C4-2B (cell line): ENCODE data around the gene IMPACT.

ENCODE experiments used
- H3K27ac ChIP-seq: fragments of 450-650 bp; 2 replicates; pipeline ENCODE4 v1.5.1; 2017
- ZFX ChIP-seq: fragments of 450-650 bp; IDR thresholded peaks from 2 replicates; pipeline ENCODE4 v1.6.1; 2017
- TF ChIP-seq, protein P1 (sequence below): fragments of 450-650 bp; conservative IDR thresholded peaks from 2 replicates; pipeline ENCODE4 v1.5.1; 2017; ENCODE audit warnings: mild to moderate bottlenecking

The IMPACT gene

DNA sequence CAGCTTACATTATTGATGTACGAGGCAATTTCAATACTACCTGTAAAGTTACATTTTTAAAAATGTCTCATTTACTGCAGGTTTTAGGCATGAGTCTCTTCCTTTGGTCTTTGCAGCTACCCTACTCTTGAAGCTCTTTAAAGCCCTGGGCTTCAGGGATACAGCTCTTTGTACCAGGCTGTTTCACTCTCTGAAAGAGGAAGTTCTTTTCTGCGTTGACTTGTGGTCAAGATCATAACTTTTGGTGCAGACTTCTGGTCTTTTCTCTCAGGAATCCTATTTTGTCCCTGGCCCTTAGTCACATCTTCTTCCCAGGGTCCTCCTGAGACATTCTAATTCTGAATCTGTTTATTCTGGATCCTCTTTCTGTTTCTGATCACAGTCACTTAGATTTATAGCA, 17.4 kb downstream of the IMPACT start:
- TF ChIP-seq ZFX, result no peak
- TF ChIP-seq, protein P1, sequence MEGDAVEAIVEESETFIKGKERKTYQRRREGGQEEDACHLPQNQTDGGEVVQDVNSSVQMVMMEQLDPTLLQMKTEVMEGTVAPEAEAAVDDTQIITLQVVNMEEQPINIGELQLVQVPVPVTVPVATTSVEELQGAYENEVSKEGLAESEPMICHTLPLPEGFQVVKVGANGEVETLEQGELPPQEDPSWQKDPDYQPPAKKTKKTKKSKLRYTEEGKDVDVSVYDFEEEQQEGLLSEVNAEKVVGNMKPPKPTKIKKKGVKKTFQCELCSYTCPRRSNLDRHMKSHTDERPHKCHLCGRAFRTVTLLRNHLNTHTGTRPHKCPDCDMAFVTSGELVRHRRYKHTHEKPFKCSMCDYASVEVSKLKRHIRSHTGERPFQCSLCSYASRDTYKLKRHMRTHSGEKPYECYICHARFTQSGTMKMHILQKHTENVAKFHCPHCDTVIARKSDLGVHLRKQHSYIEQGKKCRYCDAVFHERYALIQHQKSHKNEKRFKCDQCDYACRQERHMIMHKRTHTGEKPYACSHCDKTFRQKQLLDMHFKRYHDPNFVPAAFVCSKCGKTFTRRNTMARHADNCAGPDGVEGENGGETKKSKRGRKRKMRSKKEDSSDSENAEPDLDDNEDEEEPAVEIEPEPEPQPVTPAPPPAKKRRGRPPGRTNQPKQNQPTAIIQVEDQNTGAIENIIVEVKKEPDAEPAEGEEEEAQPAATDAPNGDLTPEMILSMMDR, result no peak
- H3K27ac ChIP-seq, result no peak overlapping the region

DNA sequence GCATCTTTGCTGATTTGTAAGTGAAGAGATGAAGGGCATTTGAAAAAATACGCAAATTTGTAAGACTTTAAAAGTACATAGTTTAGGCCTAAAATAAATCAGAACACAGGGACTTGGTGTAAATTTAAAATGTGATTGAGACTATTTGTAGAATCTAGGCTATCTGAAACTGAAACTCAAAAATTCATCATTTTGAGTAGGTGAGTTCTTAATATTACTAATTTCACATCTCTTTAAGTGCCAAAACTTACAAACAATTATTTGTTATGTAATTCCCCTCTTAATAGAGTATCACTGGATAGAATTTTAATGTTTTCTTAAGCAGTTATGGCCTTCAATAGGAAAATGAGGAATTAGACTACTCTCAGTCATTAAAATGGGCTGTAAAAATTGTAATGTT, 20.0 kb downstream of the IMPACT start:
- no peak overlapping the region for H3K27ac ChIP-seq
- TF ChIP-seq ZFX, result no peak
- TF ChIP-seq, protein P1, result no peak

DNA sequence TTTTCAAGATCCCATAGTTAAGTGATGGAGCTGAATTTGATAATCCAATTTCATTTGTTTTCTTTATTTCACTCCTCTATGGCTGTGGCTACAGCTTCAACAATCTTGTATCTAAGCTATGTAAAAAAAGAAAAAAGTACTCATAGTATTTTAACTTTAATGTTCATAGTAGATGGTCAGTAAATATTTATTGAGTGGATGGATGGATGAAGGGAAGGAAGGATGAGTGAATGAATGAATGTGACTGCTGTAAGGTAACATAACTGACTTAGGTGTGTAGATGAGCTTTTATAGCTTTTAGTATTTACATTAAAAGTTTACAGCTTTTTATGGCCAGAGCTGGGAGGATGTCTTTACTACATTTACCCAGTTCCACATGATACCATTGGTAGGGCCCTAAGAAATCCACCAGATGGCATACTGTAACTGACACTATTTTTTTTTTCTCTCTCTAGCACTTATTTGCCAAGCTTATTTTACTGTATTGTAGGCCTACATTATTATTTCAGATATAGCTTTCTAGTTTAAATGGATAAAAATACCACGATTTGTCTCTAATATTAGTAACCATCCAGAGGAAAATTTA, 20.6 kb downstream of the IMPACT start:
- no peak for TF ChIP-seq ZFX
- TF ChIP-seq, protein P1, result peak; percentile 74
- H3K27ac ChIP-seq, result no peak overlapping the region

DNA sequence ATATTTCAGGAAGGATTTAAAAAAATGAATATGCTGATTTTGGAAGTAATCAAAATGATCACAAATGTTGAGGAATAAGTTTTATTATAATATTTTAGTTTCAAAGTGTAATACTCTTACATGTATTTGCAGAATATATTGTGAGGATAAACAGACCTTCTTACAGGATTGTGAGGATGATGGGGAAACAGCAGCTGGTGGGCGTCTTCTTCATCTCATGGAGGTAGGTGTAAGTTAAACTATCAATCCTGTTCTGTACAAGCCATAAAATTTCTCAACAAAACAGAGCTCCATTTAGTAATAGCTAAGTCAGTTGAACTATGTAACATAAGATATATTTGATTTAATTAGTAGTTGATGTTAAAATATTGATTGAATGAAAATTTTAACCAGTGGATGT, 21.5 kb downstream of the IMPACT start:
- no peak for TF ChIP-seq ZFX
- TF ChIP-seq, protein P1, result no peak
- no peak overlapping the region for H3K27ac ChIP-seq

DNA sequence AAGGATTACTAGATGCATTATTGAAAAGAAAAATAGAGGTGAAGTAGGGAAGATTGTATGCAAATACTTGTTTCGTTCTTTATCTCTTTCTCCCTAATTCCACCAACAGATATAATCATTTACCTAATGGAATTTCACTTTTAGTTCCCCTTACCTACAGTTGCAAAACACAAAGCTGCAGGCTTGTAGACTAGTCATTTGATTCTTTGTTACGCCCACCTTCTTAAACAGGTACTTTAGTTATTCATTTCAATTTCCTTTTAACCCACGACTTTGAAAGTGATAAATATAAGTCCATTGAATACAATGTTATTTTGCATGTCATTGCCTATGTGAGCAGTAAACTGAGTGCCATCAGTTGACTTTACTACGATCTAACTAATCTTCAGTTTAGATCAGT, 30.1 kb downstream of the IMPACT start:
- TF ChIP-seq, protein P1, result no peak
- TF ChIP-seq ZFX, result no peak
- H3K27ac ChIP-seq, result no peak overlapping the region

DNA sequence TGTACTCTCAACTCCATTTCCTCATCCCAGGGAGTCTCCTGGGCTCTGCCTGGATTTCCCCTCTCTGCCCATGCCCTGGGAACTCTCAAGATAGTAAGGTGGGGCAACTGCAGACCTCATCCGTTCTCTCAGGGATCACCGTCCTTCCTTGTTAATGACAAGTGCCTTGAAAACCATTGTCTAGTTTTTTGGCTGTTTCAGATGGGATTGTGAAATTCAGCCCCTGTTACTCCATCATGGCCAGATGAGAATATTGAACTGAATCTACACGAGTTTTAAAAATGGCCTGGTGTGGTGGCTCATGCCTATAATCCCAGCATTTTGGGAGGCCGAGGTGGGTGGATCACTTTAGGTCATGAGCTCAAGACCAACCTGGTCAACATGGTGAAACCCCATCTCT, 33.3 kb downstream of the IMPACT start:
- TF ChIP-seq, protein P1, result no peak
- no peak for TF ChIP-seq ZFX
- no peak overlapping the region for H3K27ac ChIP-seq

DNA sequence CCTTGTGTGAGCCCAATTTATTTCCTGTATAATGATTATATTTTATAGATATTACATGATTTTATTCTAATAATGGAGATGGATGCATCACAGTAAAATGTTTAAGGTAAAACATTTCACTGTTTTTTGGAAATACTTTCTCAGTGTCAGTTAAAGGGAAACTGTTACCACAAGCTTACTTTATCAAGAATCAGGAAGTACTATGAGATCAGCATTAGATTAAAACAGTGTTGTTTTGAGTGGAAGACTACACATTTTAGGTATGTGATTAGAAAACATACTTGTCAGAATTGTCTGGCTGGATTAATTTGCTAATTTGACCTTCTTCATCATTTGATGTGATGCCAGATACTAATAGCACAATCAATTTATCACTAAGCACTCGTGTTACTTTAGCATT, 33.9 kb downstream of the IMPACT start, which contains the start of gene HRH4:
HRH4 (plus strand) TSS at position 250 of the 400 bp plus-strand sequence; CDS start at position 342, 92 bp downstream.
- H3K27ac ChIP-seq, result no peak within 1 kb of the TSS
- TF ChIP-seq, protein P1, result no peak
- no peak for TF ChIP-seq ZFX
